HG02610 (cell line): Measurements from ENCODE around the gene MICAL2.

Experiments
- ATAC-seq: cut with Tn5 transposase; IDR thresholded peaks from one replicate; pipeline ENCODE4 v1.9.1; 2021; ENCODE audit warnings: mild to moderate bottlenecking, moderate library complexity; ENCODE audit not compliant: unreplicated experiment

The MICAL2 gene

GRCh38 chr11:12202661-12203310 is 92.4 kb downstream of the MICAL2 start:
- no peak for ATAC-seq

- ATAC-seq, result no peak
These were observed 94.1 kb downstream of the MICAL2 start for GRCh38 chr11:12204506-12204905.

DNA sequence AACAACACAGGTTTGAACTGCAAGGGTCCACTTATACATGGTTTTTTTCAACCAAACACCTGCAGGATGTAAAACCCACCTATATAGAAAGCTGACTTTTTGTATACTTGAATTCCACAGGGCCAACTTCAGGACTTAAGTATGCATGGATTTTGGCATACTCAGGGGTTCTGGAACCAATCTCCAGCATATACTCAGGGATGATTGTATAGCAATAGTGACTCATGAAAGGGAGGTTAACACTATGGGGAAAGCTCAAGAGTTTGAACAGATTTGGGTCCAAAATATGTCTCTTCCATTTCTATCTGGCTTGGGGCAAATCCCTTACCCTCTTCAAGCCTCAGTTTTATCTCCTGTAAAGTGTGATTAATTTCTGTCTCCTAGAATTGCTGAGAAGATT is 94.9 kb downstream of the MICAL2 start:
- ATAC-seq, result no peak

GRCh38 chr11:12206529-12206928 is 96.1 kb downstream of the MICAL2 start:
- no peak for ATAC-seq

DNA sequence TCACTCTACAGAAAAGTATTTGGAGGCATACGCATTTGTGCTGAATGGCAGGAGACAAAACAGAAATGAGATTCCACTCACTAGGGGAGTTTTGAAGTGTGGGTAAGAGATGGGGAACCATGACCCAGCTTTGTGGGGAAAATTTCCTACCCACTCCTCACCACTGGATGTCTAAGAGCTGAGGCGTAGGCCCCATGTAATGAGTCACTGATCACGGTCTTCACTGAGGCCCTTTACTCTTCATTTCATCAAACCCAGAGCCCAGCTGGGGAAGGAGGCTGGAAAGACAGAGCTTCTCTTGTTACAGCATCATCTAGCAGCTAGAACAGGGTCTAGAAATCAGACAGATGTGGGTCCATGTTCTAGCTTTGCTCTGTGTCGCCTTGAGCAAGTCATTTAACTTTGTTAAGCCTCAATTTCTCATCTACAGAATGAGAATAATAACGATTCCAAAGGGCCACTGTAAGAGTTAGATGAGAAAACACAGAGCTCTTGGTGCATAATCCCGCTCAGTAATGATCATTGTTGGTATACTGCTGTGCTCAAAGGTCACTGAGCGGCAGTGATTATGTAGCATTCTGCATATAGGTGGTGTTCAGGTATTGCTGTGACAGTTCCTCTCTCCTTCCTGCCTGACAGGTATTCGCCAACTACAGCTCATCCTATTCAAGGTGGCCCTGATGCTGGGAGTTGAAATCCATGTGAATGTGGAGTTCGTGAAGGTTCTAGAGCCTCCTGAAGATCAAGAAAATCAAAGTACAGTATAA is 97.2 kb downstream of the MICAL2 start:
- ATAC-seq, result peak; percentile 70

DNA sequence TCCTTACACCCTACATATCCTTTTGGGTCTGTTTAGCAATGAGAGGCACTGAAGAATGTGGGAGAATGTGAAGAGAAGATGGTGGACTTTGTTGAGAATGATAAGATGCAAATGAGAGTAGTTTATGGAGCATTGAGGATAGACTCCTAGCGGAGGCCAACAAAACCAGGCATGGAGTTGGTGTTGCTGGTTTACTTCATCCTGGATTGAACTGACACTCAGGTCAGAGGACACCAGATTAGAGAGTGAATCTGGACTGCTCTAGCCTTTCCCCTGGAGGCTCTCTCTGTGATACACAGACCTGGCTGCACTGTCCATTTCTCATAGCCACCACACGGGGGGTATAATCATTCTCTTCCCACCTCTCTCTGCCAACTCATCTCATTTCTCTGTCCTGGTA is 98.7 kb downstream of the MICAL2 start:
- no peak for ATAC-seq

- ATAC-seq, result no peak
These were observed 99.8 kb downstream of the MICAL2 start for GRCh38 chr11:12210200-12210599.

- peak; percentile 47 for ATAC-seq
These were observed 101.1 kb downstream of the MICAL2 start for GRCh38 chr11:12211331-12212065.

GRCh38 chr11:12212174-12212820 is 101.9 kb downstream of the MICAL2 start:
- ATAC-seq, result no peak

GRCh38 chr11:12212821-12213185 is 102.4 kb downstream of the MICAL2 start:
- ATAC-seq, result no peak

- no peak for ATAC-seq
These were observed 103.5 kb downstream of the MICAL2 start for GRCh38 chr11:12213883-12214282.

DNA sequence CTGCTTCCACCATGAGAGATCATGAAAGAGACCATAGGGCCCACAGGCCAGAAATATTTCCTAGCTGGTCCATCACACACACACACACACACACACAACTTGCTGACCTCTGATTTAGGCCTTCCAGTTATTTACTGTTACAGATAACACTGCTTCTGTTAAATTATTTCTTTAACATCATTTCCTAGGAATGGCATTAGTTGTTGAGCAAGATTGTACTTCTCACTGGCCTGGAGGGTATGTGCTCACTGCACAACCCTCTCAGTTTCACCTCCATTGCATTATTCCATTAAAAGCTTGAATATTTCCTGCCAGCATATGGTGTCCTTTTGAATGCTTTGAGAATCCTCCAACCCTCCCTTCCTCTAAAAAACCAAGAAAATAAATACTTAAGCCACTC is 104.4 kb downstream of the MICAL2 start:
- no peak for ATAC-seq

- ATAC-seq, result no peak
These were observed 104.8 kb downstream of the MICAL2 start for GRCh38 chr11:12215181-12215593.

DNA sequence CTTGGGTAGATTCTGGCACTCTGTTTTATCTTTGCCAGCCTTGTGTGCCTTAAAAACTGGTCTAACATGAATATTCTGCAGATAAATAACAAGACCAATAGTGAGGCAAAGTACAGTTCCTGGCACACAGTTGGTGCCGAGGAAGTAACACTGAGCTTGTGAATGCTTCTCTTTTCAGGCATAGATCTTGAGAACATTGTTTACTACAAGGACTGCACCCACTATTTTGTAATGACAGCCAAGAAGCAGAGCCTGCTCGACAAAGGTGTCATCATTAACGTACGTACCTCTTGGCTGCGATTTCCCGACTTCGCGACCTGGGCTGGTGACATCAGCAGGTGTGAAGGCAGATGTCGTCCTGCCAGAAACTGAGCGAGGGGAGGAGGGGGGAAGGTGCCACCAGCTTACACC is 105.7 kb downstream of the MICAL2 start:
- ATAC-seq, result no peak

- ATAC-seq, result no peak
These were observed 106.4 kb downstream of the MICAL2 start for GRCh38 chr11:12216671-12217374.

- no peak for ATAC-seq
These were observed 107.5 kb downstream of the MICAL2 start for GRCh38 chr11:12217879-12218278.

DNA sequence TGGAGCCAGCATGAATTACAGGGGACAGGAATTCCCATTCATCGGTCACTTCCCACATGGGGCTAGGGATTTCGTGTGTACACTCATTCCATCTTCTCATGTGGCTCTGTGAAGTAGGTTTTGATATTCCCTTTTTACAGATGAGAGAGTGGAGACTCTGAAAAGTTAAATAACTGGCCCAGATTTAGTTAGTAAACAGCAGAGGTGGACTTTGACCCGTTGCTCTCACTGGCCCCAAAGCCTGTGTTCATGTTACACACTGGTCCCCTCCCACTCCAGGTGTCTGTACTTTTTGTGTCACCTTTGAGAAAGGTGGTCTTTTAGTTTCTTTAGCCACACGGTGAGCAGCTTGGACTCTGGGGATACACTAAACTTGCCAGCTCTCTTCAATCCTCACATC is 108.5 kb downstream of the MICAL2 start:
- no peak for ATAC-seq

GRCh38 chr11:12219757-12220156 is 109.4 kb downstream of the MICAL2 start:
- no peak for ATAC-seq

- ATAC-seq, result no peak
These were observed 109.9 kb downstream of the MICAL2 start for GRCh38 chr11:12220305-12220704.

GRCh38 chr11:12221051-12221535 is 110.7 kb downstream of the MICAL2 start:
- no peak for ATAC-seq
